HG03103 (cell line): ENCODE results near the gene POLR3H.

Experiments used
- ATAC-seq: cut with Tn5 transposase; IDR thresholded peaks from one replicate; pipeline ENCODE4 v1.9.1; 2021; ENCODE audit warnings: low read depth; ENCODE audit not compliant: unreplicated experiment

The POLR3H gene

DNA sequence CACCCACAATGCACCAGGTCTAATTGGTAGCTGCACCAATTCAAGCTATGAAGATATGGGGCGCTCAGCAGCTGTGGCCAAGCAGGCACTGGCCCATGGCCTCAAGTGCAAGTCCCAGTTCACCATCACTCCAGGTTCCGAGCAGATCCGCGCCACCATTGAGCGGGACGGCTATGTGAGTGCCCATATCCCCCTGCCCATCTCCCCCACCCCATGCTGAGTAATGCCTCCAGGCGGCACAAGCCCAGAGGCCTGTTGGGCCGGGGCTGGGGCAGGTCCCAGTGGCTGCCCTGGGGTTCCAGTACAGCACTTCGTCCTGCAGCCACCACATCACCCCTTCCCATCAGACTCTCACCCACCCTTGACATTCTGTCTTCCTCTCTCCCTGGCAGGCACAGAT lies 21.5 kb downstream of the POLR3H start:
- no peak for ATAC-seq

DNA sequence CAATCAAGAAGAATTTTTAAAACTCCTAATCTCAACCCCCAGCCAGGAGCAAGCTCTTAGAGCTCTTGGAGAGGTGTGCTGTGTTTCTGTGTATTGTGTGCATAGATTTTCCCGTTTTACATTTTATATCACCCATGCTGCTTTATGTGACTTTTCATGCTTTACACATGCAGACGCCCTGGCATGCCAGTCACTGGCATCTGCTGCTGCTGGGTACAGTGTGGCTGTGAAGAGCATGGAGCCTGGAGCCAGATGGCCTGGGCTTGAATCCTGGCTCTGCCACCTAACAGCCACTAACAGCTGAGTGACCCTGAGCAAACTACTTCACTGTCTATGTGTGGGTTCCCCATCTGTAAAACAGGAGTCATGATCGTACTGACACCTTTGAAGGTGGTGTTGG lies 23.1 kb downstream of the POLR3H start:
- ATAC-seq: no peak

DNA sequence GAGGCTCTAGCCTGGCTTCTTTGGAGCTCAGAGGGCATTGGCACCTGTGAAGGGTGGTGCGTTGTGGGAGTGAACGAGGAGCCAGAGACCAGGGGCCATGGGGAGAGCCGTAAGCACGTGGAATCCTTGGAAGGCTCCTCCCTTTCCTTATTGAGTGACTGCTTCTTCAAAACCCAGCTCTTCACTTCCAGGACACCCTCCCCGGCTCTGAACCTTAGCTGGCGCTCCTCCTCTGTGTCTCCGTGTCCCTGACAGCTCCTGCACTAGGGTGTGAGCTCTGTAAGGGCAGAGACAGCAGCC lies 26.3 kb downstream of the POLR3H start:
- no peak for ATAC-seq

DNA sequence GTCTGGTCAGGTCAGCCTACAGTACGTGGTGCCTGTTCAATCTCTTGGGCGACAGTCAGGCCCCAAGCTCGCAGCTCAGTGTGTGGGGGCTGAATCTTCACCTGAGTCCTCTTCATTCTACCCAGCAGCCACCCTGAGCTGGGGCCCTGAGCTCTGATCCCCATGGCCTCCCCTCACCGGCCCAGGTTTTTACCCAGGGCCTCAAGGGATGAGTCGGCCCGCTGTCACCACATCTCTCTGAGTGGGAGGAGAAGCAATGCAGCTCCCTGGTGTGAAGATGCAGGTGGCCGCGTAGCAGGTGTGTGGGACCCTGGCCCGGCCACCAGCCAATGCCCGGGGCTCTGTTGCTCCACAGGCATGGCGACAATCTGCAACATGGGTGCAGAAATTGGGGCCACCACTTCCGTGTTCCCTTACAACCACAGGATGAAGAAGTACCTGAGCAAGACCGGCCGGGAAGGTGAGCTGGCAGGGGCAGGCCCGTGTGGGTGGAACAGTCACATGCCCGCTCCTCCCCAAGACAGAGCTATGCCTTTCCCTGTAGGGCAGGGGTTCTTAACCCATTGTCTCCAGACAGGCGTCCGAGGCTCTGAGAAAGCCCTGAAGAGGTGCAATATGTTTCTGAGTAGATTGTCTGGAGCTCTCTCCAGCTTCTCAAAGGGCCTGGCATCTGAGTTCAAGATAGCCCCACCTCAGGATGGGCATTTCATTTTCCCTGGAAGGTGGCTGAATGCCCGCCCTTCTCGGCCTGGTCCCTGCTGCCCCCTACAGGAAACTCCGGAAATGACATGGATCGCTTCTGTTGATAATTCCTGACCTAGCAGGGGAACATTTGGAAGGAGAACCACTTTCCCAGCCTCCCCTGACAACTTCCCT lies 26.9 kb downstream of the POLR3H start:
- ATAC-seq: no peak

DNA sequence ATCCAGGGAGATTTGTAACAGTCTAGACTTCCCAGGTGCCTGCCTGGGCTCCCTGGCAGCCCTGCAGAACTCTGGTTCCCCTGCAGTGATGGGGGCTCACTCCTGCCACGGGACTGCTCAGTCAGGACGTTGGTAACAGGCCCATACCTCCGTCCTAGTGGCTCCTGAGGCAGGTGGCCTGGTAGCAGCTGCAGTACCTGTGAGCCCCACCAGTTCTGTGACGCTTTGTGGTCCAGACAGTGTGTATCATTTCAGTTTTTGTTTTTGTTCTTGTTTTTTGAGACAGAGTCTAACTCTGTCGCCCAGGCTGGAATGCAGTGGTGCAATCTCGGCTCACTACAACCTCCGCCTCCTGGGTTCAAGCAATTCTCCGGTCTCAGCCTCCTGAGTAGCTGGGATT lies 27.8 kb downstream of the POLR3H start:
- no peak for ATAC-seq

DNA sequence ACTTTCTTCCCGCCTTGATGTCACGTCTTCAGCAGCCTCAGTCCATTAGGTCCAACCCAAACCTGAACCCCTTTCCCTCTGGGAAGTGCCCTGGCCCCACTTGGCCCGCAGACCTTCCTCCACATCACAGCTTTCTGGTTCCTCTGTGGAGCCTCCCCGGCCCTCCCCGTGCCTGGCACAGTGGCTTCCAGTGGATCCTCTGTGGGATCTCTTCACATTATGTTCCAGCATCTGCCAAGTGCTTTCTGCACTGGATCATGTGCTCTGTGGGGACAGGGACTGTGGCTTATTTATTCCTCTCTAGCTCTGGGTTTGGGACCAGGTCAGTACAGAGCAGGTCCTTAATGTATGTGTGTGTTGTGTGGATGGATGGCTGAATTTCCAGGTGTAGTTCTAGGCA lies 30.9 kb downstream of the POLR3H start:
- ATAC-seq: no peak

DNA sequence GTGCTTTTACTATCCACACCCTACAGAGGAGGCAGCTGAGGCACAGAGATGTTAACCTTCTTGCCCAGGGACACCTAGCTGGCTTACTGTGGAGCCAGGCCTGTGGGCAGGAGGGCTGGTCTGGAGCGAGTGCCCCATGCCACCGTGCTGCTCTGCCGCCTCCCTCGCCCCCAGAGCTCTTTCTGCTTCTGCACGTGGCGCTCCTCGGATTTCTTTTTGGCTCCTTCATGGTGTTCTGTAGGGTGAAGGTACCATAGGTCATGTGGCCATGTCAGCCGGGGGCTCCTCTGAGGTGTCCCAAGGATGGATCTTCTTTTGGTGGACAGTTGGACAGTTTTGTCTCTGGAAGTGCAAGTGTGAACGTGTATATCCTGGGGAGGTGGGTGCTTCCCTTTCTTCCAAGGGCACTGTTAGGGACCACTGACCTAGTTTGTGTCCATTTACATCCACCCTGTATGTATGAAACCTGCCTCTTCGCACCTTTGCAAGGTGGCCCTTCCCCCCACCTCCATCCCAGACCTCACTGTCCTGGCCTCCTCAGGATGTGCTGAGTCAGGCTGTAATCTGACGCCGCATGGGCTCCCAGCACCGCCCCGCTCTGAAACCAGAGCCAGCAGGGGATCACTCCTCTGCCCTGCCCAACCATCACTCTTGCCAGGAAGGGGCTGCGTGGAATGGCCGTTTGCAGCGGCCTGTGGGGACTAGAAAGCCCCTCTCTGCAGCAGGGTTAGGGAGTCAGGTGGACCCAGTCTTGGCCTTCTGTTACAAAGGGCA lies 31.7 kb downstream of the POLR3H start:
- ATAC-seq: no peak

DNA sequence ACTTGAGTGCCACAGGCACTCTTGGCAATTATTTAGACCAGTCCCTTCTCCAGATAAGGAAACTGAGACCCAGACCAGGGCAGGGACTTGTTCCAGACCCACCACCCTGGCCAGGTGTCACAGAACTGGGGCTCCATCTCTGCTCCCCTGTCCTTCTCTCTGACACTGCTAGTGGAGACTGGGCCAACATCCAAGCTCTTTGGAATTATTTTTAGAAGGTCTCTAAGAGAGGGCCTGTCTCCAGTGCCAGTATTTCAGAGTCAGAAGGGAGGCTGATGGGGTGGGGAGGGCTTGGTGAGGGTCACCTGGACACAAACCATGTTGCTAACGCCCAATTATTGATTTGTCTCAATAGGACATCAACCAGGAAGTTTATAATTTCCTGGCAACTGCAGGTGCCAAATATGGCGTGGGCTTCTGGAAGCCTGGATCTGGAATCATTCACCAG lies 32.7 kb downstream of the POLR3H start:
- no peak for ATAC-seq

DNA sequence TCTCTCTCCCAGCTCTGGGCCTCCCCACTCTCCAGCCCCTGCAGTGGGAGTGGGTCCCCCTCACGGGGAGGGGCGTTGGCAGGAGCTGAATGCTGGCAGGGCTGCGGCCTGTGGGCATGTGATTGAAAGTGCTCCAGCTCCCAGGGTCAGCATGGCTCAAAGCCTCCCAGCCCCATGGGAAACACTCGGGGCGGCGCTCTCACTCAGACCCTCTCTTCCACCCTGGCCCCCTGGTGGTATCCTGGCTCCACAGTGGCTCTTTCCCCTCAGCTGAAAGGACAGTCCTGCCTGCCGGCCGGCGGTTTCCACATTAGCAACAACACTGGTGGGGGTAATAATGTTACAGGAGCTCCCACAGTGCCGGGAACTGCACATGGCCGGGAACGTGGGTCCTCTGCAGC lies 35.5 kb downstream of the POLR3H start:
- ATAC-seq: no peak

DNA sequence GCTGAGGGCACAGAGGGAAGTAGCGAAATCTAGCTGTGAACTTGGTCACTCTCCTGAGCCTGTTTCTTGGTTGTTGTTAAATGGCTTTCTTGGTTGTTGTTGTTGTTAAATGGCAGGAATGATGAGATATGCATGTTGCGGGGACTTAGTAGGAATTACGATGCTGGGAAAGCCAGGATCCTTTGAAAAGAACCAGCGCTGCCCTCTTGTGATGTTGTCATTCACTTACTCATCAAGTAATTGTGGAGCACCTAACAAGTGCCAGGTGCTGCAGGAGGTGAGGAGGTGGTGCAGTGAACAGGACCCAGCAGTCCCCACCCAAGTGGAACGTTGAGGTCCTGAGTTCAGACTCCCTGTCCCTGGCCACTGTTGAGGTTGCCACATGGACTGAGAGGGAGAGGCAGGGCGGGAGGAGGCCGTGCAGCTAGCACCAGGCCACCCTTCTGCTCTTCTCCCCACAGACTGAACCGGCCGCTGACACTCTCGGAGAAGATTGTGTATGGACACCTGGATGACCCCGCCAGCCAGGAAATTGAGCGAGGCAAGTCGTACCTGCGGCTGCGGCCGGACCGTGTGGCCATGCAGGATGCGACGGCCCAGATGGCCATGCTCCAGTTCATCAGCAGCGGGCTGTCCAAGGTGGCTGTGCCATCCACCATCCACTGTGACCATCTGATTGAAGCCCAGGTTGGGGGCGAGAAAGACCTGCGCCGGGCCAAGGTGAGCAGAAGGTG lies 36.8 kb downstream of the POLR3H start:
- no peak for ATAC-seq

DNA sequence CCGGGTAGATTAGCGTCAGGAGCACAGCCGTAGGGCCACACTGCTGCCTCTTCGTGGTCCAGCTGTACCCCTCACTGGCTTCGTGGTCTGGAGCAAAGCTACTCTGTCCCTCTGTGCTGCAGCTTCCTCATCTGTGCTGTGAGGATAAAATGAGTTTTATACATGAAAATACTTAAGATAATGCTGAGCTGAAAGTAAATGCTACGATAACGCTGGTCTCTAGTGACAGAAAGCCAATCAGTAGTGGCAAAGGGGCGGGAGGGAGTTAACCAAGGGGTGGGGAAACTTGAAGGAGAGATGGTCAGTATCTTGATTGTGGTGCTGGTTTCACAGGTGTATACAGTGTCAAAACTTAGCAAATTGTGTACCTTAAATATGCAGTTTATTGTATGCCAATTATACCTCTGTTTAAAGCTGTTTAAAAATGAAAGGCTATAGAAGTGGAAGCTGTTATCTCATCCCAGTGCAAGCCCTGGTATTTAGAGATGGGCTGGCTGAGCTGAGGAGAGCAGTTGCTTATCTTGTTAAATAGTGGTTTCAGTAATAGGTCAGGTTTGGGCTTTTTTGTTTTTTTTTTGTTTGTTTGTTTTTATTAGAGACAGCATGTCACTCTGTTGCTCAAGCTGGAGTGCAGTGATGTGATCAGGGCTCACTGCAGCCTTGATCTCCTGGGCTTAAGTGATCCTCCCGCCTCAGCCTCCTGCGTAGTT lies 38.6 kb downstream of the POLR3H start:
- ATAC-seq: no peak

DNA sequence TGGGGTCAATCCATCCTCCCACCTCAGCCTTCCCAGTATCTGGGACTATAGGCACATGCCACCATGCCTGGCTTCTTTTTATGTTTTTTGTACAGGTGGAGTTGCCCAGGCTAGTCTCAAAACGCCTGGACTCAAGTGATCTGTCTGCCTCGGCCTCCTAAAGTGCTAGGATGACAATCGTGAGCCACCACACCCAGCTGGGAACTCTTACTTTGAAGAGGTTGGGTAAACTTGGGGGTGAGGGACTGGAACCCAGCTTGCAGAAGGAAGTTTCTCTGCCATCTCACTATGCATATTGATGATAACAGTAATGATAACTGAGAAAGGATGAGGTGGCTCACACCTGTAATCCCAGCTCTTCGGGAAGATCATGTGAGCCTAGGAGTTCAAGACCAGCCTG lies 39.5 kb downstream of the POLR3H start:
- no peak for ATAC-seq

DNA sequence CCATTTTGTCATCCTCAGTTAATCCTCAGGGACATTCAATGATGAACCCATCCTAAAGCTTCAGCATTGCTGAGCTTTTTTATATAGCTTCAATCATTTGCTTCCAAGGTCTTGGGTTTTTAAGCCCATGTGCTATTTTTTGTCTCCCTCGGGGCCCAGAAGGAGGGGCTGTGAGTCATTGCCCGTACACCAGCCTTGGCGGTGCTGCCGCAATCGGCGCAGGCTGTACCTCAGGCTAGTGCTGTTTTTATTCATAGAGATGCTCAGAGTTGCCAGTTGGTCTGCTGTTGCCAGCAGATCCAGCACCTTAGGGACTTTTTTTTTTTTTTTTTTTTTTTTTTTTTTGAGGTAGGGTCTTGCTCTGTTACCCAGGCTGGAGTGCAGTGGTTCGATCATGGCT lies 39.9 kb downstream of the POLR3H start:
- ATAC-seq: no peak

DNA sequence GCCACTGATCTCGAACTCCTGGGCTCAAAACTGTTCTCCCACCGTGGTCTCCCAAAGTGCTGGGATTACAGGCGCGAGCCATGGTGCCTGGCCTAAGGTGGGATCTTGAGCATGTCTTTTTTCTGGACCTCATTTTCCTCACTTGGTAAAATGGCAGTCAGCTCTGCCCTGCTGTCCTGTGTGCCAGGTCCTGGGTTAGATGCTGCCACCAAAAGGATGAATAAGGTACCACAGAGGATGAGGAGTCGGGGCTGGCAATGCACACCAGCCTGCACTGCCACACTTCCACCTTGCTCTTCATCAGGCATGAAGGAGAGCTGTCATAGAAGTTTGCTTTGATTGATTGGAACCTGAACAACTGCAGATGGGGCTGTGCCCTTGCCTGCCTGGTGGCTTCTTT lies 43.1 kb downstream of the POLR3H start:
- ATAC-seq: no peak

DNA sequence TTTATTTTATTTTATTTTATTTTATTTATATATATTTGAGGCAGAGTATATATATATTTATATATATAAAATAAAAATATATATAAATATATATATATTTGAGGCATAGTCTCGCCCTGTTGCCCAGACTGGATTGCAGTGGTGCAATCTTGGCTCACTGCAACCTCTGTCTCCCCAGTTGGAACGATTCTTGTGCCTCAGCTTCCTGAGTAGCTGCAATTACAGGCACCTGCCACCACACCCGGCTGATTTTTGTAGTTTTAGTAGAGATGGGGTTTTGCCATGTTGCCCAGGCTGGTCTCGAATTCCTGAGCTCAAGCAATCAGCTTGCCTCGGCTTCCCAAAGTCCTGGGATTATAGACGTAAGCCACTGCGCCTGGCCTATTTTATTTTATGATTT lies 44.0 kb downstream of the POLR3H start:
- no peak for ATAC-seq

DNA sequence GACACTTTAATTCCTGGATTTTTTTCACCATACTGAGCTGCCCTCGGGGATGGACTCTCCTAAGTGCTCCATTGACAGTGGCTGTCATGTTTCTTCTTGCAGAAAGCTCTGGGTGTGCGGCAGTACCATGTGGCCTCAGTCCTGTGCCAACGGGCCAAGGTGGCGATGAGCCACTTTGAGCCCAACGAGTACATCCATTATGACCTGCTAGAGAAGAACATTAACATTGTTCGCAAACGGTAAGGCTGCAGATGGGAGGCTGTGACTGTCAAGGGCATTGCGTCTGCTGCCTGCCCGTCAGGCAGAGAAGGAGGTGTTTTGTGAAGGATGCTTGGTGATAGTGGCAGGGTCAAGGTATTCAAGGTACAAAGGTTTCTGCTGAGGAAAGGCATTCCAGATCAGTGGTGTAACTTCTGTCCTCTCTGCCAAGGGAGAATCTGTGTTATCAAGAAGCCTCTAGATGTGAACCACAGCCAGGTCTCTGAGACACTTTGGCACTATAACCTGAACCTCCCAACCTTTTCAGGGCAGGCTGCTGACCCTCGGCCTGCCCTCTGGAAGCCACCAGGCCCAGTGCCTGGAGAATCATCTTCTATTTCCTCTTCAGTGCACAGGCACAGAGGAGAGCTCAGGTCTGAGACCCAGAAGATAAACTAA lies 44.5 kb downstream of the POLR3H start:
- ATAC-seq: no peak

DNA sequence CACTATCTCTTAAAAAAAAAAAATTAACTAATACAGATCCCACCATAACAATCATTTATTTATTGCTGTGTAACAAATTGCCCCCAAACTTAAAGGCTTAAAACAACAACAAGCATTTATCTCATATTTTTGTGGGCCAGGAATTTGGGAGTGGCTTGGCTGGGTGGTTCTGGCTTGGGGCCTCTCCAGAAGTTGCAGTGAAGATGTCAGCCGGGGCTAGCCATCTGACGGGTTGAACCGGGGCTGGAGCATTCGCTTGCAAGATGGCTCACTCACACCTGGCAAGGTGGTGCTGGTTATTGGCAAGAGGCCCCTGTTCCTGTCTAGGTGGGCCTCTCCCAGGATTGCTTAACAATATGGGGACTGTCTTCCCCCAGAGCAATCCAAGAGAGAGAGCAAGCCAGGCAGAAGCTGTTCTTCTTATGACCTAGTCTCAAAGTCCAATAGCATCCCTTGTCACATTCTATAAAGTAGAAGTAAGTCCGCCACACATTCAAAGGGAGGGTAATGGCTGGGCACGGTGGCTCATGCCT lies 45.9 kb downstream of the POLR3H start:
- ATAC-seq: no peak

DNA sequence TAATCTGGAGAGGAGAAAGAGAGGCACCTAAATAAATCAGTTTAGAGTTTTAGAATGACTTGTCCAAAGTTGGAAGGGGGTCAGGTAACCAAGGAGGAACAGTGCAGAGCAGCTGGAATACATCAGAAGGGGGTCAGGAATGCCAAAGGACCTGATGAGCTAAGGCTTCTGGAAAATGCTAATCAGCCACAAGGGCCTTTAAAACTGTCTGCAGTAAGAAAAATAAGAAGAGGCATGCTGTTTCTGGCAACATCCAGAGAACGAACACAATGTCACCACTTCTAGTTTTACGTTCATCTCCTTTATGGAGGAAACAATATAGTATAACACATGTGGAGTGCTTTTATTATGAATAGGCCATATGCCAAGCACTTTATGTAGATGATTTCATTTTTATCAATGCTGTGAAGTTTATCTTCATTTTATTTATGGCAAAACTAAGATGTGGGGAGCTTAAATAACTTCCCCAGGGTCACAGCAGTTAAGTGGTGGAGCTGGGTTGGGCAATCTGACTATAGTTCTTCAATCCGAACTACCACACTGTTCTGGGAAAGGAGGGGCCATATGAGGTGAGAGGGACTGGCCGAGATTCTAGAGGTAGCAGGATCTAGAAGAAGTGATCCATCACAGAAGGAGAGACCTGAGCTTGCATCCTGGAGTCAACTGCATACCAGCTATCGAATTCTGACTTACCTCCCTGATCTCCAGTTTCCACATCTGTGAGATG lies 52.7 kb downstream of the POLR3H start:
- ATAC-seq: no peak

DNA sequence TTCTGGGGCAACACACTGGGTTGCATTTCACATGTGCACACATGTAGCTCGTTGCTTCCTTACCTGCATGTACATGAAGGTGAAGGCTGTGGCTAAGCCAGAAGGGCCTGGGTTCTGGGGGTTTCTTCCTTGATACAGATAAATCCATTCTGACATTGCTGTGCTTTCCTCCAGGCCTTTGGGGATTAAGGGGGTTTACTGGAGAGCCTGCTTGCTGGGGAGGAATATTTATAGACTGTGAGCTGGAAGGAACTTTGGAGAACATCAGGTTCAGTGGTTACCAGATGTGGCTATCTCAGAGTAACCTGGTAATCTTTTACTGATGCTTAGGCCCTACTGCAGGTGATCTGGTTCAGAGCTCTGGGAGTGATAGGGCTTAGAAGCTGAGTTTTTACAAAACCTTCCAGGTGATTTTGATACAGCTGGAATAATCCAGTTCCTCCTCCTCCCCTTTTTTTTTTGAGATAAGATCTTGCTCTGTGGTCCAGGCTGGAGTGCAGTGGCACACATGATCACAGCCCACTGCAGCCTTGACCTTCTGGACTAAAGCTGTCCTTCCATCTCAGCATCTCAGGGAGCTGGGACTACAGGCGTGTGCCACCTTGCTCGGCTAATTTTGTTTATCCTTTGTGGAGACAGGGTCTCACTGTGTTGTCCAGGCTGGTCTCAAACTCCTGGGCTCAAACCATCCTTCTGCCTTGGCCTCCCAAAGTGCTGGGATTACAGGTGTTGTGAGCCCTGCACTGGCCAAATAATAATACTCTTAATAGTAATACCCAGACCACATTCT lies 55.5 kb downstream of the POLR3H start:
- no peak for ATAC-seq
